GM12864 (cell line): ENCODE results near the gene FALEC.
"Not testable (repeated sequence)": the region's sequence is repeated elsewhere in the genome, so short reads cannot be mapped to it uniquely, and the experiment has no call there.

Source experiments
- DNase-seq: peaks from one replicate; pipeline ENCODE4 v3.0.0-alpha.2; 2011; ENCODE audit warnings: low read depth
- H3K4me3 ChIP-seq: 2 replicates; pipeline ENCODE4 v1.5.1; 2011; ENCODE audit warnings: mild to moderate bottlenecking, low read depth, low read length, control low read depth
- TF ChIP-seq, protein P1 (sequence below): IDR thresholded peaks from 2 replicates; pipeline ENCODE4 v1.5.1; 2011; ENCODE audit warnings: low read depth, mild to moderate bottlenecking, moderate library complexity, low read length, control low read depth, inconsistent platforms; ENCODE audit errors: missing control alignments

Gene FALEC

DNA sequence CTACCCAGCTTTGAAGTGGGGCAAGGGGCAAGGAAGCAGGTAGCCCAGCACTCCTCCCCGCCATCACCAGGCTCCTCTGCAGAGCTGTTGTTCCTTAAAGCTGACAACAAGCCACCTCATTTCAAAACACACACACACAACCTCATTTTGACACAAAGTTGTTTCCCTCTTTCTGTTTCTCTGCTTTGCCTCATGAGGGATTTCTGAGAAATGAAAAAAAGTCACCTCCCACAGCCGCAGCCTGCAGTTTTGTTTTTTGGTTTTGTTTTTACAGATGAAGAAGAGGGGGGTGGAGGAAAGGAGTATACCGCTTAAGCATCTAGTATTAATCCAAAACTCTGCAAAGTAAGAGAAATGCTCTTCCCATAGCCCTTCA lies 51.8 kb downstream of the FALEC start:
- TF ChIP-seq, protein P1, sequence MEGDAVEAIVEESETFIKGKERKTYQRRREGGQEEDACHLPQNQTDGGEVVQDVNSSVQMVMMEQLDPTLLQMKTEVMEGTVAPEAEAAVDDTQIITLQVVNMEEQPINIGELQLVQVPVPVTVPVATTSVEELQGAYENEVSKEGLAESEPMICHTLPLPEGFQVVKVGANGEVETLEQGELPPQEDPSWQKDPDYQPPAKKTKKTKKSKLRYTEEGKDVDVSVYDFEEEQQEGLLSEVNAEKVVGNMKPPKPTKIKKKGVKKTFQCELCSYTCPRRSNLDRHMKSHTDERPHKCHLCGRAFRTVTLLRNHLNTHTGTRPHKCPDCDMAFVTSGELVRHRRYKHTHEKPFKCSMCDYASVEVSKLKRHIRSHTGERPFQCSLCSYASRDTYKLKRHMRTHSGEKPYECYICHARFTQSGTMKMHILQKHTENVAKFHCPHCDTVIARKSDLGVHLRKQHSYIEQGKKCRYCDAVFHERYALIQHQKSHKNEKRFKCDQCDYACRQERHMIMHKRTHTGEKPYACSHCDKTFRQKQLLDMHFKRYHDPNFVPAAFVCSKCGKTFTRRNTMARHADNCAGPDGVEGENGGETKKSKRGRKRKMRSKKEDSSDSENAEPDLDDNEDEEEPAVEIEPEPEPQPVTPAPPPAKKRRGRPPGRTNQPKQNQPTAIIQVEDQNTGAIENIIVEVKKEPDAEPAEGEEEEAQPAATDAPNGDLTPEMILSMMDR, result no peak
- peak overlapping the region; percentile 46 for H3K4me3 ChIP-seq
- peak; percentile 93 for DNase-seq

DNA sequence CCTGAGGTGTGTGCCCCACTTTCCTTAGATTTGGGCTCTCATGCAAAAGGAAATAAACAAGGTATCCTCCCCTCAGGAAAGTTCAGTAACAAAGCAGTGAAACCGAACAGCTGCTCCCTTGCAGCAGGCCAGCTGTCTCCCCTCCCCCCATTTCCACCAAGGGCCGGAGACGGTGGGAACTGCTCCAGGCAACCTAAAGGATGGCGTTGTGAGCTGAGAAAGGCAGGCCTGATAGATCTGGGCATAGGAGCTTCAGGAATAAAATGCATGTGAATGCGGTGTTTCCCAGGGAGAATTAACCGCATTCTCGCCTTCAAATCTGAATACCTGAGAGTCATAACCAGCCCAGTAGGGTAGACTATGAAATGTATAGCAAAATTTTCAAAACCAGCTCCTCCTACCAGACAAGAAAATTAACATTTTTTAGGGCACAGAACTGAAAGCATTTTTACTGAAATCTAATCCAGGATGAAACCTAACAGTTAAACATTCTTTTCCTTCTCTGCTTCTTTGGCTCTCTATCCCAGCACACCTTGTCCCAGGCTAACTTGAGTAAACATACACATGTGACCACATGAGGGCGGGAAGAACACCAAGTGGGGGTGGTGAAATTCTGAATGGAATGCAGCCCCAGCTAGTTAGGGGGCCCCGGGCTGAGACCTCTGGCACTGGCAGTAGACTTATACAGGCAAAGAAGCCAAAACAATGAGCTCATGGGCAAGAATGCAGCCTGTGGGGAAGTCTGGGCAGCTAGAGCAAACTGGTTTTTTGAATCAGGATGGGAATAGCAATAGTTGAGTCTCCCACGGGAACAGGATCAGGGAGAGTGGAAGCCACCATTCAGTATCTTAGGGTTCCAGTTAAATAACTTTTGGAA lies 52.4 kb downstream of the FALEC start:
- TF ChIP-seq, protein P1, result no peak
- peak overlapping the region; percentile 46 for H3K4me3 ChIP-seq
- DNase-seq, result peak; percentile 53

DNA sequence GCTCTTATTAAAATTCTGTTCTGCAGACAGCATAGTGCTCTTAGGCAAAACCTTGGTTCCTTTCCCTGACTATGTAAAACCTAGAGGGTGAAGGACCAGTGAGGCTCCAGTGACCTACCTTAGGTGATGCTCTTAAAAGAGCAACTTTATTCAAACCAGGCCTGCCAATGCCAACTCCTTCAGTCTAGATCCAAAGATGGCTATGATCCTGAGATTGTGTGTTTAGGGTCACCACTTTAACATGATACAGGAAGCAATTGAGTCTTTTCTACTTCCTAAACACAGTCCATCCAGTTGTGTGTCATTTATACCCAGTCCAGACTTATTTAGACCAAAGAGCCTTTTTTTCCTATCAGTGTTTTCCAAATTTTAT lies 53.0 kb downstream of the FALEC start:
- DNase-seq, result no peak
- H3K4me3 ChIP-seq, result peak overlapping the region; percentile 46; the same call in 1 of the 2 replicates
- TF ChIP-seq, protein P1, result no peak

DNA sequence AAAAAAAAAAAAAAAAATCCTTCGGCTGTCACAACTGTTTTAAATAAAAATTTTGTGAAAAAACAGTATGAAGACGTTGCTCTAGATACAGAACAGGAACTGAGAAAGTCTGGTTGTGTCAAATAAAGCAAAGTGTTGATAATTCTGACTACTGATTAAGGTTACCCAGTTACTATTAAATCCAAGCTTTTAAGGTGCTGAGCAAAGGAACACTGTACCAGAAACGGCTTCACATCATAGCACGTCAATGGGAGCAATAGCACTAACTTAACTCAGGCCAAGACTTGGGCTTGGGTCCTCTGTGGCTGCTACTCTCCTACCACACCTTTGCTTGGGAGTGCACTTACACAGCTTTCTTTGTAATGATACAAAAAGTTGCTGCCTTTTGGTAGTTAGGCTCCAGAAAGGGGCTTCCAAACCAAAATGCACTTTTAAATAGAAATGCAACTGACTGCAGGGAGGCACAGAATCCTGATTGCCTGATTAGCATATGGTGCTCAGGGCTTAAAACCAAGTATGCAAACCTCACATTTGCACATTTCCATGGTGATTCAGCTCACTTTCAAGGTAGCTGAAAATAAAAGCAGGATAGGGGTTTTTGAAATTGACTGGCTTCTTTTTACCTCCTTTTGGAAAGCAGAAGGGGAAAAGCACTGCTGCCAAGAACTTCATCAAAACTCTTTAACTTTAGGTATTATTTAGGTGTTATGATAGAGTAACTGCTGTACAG lies 57.5 kb downstream of the FALEC start:
- peak overlapping the region; percentile 23 for H3K4me3 ChIP-seq
- no peak for DNase-seq
- TF ChIP-seq, protein P1, result no peak

DNA sequence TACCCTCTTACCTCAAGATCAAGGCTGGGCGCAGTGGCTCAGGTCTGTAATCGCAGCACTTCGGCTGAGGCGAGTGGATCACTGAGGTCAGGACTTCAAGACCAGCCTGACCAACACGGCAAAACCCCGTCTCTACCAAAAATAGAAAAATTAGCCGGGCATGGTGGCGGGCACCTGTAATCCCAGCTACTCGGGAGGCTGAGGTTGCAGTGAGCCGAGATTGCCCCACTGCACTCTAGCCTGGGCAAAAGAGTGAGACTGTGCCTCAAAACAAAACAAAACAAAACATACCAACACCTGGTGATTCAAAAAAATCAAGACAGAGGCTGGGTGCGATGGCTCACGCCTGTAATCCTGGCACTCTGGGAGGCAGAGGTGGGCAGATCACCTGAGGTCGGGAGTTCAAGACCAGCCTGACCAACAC lies 58.1 kb downstream of the FALEC start:
- not testable (repeated sequence) for DNase-seq
- peak overlapping the region; percentile 23 for H3K4me3 ChIP-seq

DNA sequence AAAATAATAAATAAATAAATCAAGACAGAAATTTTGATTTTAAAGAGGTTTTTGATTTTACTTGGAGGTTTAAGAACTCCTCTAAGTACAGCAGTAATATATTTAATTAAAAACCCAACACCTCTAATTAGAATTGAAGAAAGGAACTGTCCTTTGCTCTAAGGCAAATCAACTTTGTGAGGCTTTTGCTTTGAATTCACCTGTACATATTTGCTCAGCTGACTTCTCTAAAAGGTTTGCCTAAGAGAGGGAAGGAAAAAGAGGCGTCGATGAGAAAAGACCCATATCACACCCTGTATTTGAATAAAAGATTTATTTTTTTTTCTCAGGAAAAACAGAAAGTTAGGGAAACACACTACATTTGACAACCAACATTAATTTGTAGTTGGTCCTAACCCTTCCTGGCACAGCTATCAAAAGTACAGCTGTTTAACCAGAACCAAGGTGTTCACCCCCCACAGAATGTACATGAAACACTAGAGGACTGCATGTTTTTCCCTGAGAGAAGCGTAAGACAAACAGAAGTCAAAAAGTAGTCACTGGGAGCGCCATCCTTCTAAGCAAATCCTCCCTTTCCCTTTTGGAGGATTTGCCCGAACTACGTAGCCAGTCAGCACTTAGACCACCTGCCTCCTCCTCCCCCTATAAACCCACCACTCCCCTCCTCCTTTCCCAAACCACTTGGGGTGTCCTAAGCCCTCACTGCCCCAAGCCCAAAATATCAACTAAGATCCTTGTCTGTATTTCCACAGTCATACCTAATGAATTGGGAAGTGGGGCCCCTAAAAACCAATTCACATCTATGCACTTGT lies 58.9 kb downstream of the FALEC start:
- no peak for DNase-seq
- peak overlapping the region; percentile 98 for H3K4me3 ChIP-seq
- TF ChIP-seq, protein P1, result no peak

DNA sequence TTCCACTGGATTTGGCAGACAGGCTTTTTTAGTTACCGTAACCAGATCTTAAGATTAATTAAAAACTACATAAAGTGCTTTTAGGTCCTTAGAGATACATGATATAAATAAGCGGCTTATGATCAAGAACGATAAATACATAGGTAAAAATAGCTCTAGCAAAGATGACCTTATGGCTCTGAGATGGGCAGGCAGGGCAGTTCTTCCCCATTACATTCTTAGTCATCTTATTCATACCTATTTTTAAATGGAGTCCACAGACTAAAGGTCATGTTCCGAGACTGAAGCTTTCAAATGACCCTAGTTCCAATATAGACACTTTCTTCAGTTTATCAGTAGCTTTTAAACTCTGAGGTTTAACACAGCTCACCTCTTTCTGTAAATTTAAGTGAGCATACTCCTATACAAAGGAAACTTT lies 59.5 kb downstream of the FALEC start:
- peak overlapping the region; percentile 98 for H3K4me3 ChIP-seq
- TF ChIP-seq, protein P1, result no peak
- DNase-seq, result no peak
